Stimulated activated CD4-positive, alpha-beta T cell treated with anti-CD3 and anti-CD28 coated beads, Interleukin-12 subunit alpha, Interleukin-12 subunit beta, amount 100 ng/mL, for 48 hours (primary cell): ENCODE results near the gene WDR5.

ENCODE experiments used
- DNase-seq, 3 donors: peaks; one replicate each; pipeline ENCODE4 v3.0.0-alpha.2; 2020; ENCODE audit warnings: low read depth in 2 of 3, low spot score in 1 of 3

The WDR5 gene

DNA sequence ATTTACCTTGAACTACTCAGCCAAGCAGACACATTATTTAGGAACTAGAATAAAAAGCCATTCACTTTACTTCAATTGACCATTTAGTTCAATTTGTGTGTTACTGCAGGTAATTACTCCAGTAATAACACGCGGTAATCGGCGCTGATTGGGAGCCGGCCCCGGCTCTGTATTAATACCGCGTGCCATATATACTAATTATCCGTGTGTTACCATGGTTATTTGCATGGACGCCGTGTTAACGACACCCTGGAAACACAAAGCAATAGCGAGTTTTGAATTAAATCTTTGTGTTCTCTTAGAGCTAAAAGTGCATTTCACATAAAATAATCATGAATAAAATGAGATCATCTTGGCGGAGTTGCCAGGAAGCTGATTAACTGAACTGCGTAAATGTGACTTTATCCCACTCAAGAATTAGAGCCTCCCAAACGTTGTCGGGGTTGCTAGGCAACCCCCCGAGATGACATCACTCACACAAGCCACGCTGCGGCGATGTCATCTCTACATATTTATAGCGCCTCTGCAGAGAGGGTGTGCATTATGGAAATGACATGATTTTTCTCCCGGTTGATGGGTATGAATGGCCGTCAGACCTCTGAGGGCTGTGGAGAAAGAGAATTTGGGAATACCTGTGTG, 69.9 kb downstream of the WDR5 start:
- DNase-seq: no peak

DNA sequence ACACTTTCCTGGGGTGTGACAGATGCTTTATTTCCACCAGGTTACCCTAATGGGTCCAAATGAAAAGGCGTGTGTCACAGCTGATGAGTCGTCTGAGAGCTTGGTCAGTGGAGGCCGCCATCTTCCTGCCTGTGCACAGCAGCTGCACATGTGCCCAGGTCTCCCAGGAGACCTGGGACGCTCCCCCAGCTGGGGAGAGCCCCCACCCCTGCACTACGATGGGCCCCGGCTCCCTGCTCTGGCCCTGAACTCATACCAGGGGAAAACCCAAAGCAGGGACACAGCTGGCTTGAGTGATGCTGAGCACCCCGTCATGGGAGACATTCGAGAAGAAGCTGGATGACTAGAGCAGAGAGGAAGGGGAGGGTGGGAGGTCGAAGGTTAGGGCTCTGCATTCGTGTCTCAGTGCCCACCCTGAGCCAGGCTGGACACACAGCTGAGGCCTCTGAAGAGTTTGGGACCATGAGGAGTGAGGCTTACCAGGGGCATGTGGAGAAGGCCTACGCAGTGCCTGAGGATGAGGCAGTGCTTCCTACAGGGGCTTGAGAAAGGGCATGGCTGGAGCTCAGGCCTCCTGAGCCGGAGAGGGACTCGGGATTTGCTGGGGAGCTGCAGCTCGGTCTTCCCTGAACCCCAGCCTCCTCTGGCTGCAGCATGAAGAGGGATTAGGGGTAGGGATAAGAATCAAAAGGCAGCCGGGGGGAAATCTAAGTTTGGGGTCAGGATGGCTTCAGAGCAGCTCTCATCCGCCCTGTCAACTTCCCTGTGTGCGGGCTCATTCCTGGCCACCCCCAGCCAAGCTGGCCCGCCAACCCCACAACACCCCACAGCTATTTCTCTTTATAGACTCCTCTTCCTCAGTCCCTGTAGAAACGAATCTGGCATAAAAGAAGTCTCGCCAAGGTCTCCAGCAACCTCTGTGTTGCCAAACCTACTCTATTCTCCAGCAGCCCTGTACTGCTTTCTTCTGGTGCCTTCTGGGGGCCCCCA, 70.7 kb downstream of the WDR5 start:
- DNase-seq: no peak

DNA sequence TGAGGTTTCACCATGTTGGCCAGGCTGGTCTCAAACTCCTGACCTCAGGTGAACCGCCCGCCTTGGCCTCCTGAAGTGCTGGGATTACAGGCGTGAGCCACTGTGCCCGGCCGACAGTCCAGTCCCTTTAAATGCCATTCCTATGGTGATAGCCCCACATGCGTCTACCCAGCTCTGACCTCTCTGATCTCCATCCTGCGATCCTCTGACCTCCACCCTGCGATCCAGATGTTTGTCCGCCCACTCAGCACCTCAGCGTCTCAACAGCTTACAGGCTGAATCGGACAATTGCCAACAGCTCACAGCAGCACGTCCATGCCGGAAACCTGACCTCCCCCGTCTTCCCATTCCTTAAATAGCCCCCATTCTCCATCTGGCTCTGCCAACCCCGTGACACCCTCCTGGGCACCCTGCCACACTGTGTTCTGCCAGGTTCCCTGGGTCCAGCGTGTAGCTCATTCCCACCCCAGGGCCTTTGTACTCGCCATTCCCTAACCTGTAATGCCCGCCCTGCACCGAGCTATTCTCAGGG, 72.5 kb downstream of the WDR5 start:
- DNase-seq: no peak

DNA sequence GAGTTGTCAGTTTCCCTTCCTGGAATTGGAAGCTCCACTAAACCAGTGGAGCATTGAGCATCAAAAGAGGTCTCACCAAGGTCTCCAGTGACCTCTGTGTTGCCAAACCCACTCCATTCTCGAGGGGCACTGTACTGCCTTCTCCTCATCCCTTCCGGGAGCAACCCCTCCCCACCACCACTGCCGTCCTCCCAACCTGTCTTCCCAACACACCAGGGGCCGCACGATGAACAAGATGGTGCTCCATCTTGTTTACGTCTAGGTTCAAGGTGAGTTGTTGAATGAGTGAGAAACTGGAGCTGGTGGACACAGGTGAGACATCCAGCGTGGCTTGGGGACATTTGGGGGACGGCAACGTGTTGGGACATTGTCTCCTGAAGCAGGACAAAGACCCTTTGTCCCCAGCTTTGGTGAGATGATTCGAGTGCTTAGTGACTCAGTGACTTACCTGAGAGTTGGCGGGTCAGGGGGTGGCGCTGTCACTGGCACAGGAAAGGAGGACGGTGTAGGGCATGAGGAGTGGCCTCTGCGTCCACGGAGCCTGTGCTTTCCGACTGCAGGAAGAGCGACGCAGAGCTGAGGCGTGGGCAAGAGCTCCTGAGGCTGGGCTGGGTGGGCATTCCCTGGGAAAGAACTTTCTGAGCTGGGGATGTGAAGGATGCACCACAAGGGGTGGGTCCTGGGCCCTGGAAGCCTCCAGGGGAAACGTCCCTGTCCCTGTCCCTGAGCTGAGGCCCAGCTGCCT, 73.3 kb downstream of the WDR5 start:
- DNase-seq: no peak
